Fibroblast of skin of left quadriceps (primary cell): Measurements from ENCODE around the gene KRTAP5-4.
"Not testable (repeated sequence)": the region's sequence is repeated elsewhere in the genome, so short reads cannot be mapped to it uniquely, and the experiment has no call there.

Source experiments
- DNase-seq, 2 experiments: peaks; one replicate each; pipeline ENCODE4 v3.0.0-alpha.2; 2013; ENCODE audit warnings: low read depth in 2 of 2

KRTAP5-4 gene

GRCh38 chr11:1652771-1653540 is 31.0 kb upstream of the KRTAP5-4 start:
- DNase-seq: peak; percentile 5 to 10

- DNase-seq: no peak
Observed at GRCh38 chr11:1652442-1652770, 30.5 kb upstream of the KRTAP5-4 start.

- no peak for DNase-seq
Observed at GRCh38 chr11:1652026-1652425, 30.1 kb upstream of the KRTAP5-4 start.

- DNase-seq: no peak
Observed at GRCh38 chr11:1651411-1651980, 29.6 kb upstream of the KRTAP5-4 start.

- no peak for DNase-seq
Observed at GRCh38 chr11:1650918-1651262, 29.0 kb upstream of the KRTAP5-4 start.

GRCh38 chr11:1650034-1650917 is 28.3 kb upstream of the KRTAP5-4 start:
- no peak for DNase-seq

GRCh38 chr11:1648653-1649420 is 26.9 kb upstream of the KRTAP5-4 start:
- DNase-seq: no peak

- DNase-seq: no peak
Observed at GRCh38 chr11:1647901-1648652, 26.1 kb upstream of the KRTAP5-4 start.

GRCh38 chr11:1646540-1646939 is 24.6 kb upstream of the KRTAP5-4 start:
- DNase-seq: not testable (repeated sequence)

- DNase-seq: no peak
Observed at GRCh38 chr11:1645357-1645821, 23.5 kb upstream of the KRTAP5-4 start.

GRCh38 chr11:1644601-1645356 is 22.8 kb upstream of the KRTAP5-4 start:
- DNase-seq: no peak

- DNase-seq: no peak
Observed at GRCh38 chr11:1643146-1643690, 21.3 kb upstream of the KRTAP5-4 start.

- no peak for DNase-seq
Observed at GRCh38 chr11:1642288-1643145, 20.6 kb upstream of the KRTAP5-4 start.

GRCh38 chr11:1641096-1641495 is 19.2 kb upstream of the KRTAP5-4 start:
- DNase-seq: no peak

- DNase-seq: no peak
Observed at GRCh38 chr11:1640076-1640946, 18.4 kb upstream of the KRTAP5-4 start.

GRCh38 chr11:1639666-1640065 is 17.7 kb upstream of the KRTAP5-4 start:
- no peak for DNase-seq

GRCh38 chr11:1639102-1639620 is 17.2 kb upstream of the KRTAP5-4 start:
- no peak for DNase-seq

- no peak for DNase-seq
Observed at GRCh38 chr11:1638344-1638743, 16.4 kb upstream of the KRTAP5-4 start.
